OCI-LY7 (cell line): ENCODE data around the gene PAFAH2. TPM values are rescaled to one million over a fixed set of nuclear protein-coding genes. Genes with fewer than 3 reads are reported as not detected.
"Not testable (repeated sequence)": the region's sequence is repeated elsewhere in the genome, so short reads cannot be mapped to it uniquely, and the experiment has no call there.

Experiments
- BruUV-seq: library from RNA; stranded (reverse); fragments of 400-500 nt; replicated peaks from 2 replicates; lab custom pipeline; 2021; lab: Mats Ljungman, UMichigan
- CTCF ChIA-PET: fragments of 300-600 bp; sonication (Branson Sonifier 250); formaldehyde crosslinking; loops from one replicate; lab custom pipeline; 2022; ENCODE audit warnings: antibody characterized with exemption; ENCODE audit not compliant: unreplicated experiment; lab: Charles Lee
- POLR2A ChIA-PET: fragments of 300-600 bp; sonication (Branson Sonifier 250); formaldehyde crosslinking; loops from one replicate; lab custom pipeline; 2022; ENCODE audit warnings: antibody characterized with exemption; lab: Charles Lee
- DNase-seq: peaks from one replicate; pipeline ENCODE4 v3.0.0-alpha.2; 2015; ENCODE audit warnings: low spot score
- H2AFZ ChIP-seq: fragments of 200-600 bp; sonication (generic), shearing (Covaris generic); 2 replicates; pipeline ENCODE4 v1.6.1; 2014; ENCODE audit warnings: mild to moderate bottlenecking, antibody characterized with exemption, low read length, moderate library complexity
- H3K27ac ChIP-seq: fragments of 200-600 bp; sonication (generic); 2 replicates; pipeline ENCODE4 v1.5.1; 2014; ENCODE audit warnings: mixed run types, low read depth, mild to moderate bottlenecking, moderate library complexity, low read length, inconsistent platforms; ENCODE audit not compliant: poor library complexity, severe bottlenecking
- H3K36me3 ChIP-seq: fragments of 200-600 bp; sonication (generic); 2 replicates; pipeline ENCODE4 v1.6.1; 2014; ENCODE audit warnings: mild to moderate bottlenecking, antibody characterized with exemption, low read length, moderate library complexity, mixed read lengths; ENCODE audit not compliant: insufficient read depth
- H3K4me1 ChIP-seq: fragments of 200-600 bp; sonication (generic); 2 replicates; pipeline ENCODE4 v1.5.1; 2014; ENCODE audit warnings: mild to moderate bottlenecking, low read length; ENCODE audit not compliant: insufficient read depth, poor library complexity, severe bottlenecking
- H3K4me2 ChIP-seq: fragments of 200-600 bp; sonication (generic); 2 replicates; pipeline ENCODE4 v1.6.1; 2014; ENCODE audit warnings: mild to moderate bottlenecking, low read length
- H3K4me3 ChIP-seq: fragments of 200-600 bp; sonication (generic); 2 replicates; pipeline ENCODE4 v1.5.1; 2014; ENCODE audit warnings: mild to moderate bottlenecking, low read depth, low read length; ENCODE audit not compliant: poor library complexity, severe bottlenecking
- H3K79me2 ChIP-seq: fragments of 200-600 bp; sonication (generic); 2 replicates; pipeline ENCODE4 v1.6.1; 2016; ENCODE audit warnings: low read depth, mild to moderate bottlenecking, low read length, moderate library complexity, mixed read lengths; ENCODE audit not compliant: insufficient read depth
- H3K9me2 ChIP-seq: fragments of 200-600 bp; sonication (generic); 2 replicates; pipeline ENCODE4 v1.6.1; 2016; ENCODE audit warnings: mild to moderate bottlenecking, low read length, mixed read lengths; ENCODE audit not compliant: insufficient read depth
- H3K9me3 ChIP-seq: fragments of 200-600 bp; sonication (generic); 2 replicates; pipeline ENCODE4 v1.6.1; 2014; ENCODE audit warnings: mild to moderate bottlenecking, mixed run types, low read length, mixed read lengths
- H4K20me1 ChIP-seq: fragments of 200-600 bp; sonication (generic); 2 replicates; pipeline ENCODE4 v1.6.1; 2014; ENCODE audit warnings: mild to moderate bottlenecking, antibody characterized with exemption, low read length, moderate library complexity, mixed read lengths; ENCODE audit not compliant: insufficient read depth
- EZH2phosphoT487 ChIP-seq: fragments of 200-600 bp; sonication (generic); IDR thresholded peaks from 2 replicates; pipeline ENCODE4 v1.6.1; 2018; ENCODE audit warnings: low read depth, borderline replicate concordance, mild to moderate bottlenecking, mixed run types, antibody characterized with exemption, low read length, moderate library complexity, mixed read lengths
- intact Hi-C: fragments of 100-400 bp; cut with micrococcal nuclease; formaldehyde crosslinking; loops from one replicate; pipeline ENCODE4 v1.10.0; 2022; ENCODE audit not compliant: unreplicated experiment
- total RNA-seq, 2 experiments: library from RNA; depleted of rRNA in 1 of 2; stranded (reverse); fragments of >200 nt in 1 of 2; shearing (Covaris generic) in 1 of 2; gene quantifications; 2 replicates each; pipeline ENCODE4 v1.2.3, GENCODE V29; 2014 to 2022
- TF ChIP-seq, protein P1 (sequence below): fragments of 200-600 bp; sonication (generic); conservative IDR thresholded peaks from 2 replicates; pipeline ENCODE4 v1.5.1; 2014; ENCODE audit warnings: mild to moderate bottlenecking, antibody characterized with exemption, low read length, moderate library complexity, mixed read lengths

PAFAH2 gene
- total RNA-seq, 2 experiments from 2014 or later, result 2.9 to 7.3 TPM

- H4K20me1 ChIP-seq, result no peaks in the 10 kb centered on the region
- BruUV-seq, result no TSS peak
- no peak overlapping the region for H3K27ac ChIP-seq
- ChIA-PET CTCF (no interaction called here), POLR2A (no interaction called here)
- no peak overlapping the region for H2AFZ ChIP-seq
- intact Hi-C loops, result no loop called here
- H3K36me3 ChIP-seq, result peaks cover 8% of the 10 kb centered on the region; the same call in 1 of the 2 replicates
- no peak for TF ChIP-seq EZH2phosphoT487
- TF ChIP-seq, protein P1, sequence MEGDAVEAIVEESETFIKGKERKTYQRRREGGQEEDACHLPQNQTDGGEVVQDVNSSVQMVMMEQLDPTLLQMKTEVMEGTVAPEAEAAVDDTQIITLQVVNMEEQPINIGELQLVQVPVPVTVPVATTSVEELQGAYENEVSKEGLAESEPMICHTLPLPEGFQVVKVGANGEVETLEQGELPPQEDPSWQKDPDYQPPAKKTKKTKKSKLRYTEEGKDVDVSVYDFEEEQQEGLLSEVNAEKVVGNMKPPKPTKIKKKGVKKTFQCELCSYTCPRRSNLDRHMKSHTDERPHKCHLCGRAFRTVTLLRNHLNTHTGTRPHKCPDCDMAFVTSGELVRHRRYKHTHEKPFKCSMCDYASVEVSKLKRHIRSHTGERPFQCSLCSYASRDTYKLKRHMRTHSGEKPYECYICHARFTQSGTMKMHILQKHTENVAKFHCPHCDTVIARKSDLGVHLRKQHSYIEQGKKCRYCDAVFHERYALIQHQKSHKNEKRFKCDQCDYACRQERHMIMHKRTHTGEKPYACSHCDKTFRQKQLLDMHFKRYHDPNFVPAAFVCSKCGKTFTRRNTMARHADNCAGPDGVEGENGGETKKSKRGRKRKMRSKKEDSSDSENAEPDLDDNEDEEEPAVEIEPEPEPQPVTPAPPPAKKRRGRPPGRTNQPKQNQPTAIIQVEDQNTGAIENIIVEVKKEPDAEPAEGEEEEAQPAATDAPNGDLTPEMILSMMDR, result no peak
- no peaks in the 10 kb centered on the region for H3K4me1 ChIP-seq
- no peaks in the 10 kb centered on the region for H3K9me2 ChIP-seq
- H3K4me3 ChIP-seq, result no peak overlapping the region
- H3K9me3 ChIP-seq, result no peaks in the 10 kb centered on the region
- H3K79me2 ChIP-seq, result no peaks in the 10 kb centered on the region
- DNase-seq, result no peak
- no peak overlapping the region for H3K4me2 ChIP-seq
These were observed 8.2 kb downstream of the PAFAH2 start for GRCh38 chr1:25989440-25990234.

DNA sequence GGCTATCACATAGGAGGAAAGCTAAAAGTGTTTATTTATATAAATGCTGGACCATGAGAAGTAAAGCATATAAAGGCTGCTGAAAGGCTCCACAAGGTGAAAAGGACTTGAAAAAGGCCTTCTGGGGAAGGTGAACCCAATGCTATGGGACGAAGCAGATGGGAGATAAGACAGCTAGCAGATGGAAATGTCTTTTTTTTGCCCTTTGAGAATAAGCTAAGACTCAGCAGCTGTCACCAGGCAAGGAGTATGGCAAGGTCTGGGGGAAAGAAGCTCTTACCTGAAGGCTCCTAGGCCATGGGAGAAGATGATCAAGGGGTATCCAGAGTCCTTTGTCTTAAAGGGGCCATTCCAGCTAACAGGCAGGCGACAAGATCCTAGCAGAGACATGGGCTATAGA, 9.9 kb downstream of the PAFAH2 start:
- Histone ChIP-seq H3K9me3 (no peaks in the 10 kb centered on the region), H3K79me2 (no peaks in the 10 kb centered on the region), H3K4me2 (no peak overlapping the region), H3K36me3 (peaks cover 18% of the 10 kb centered on the region), H3K4me1 (no peaks in the 10 kb centered on the region), H3K27ac (no peak overlapping the region), H2AFZ (no peak overlapping the region), H3K9me2 (no peaks in the 10 kb centered on the region), H3K4me3 (no peak overlapping the region), H4K20me1 (no peaks in the 10 kb centered on the region)
- ChIA-PET POLR2A (interaction anchor here (0.6 to 2.4 kb wide), 3 partner anchors 9 to 550 kb away, joined by 4 to 18 read pairs (median 4); partner anchors contain the start of gene PAFAH2), CTCF (no interaction called here)
- no peak for DNase-seq
- no peak for TF ChIP-seq EZH2phosphoT487
- TF ChIP-seq, protein P1, result no peak
- intact Hi-C loops, result no loop called here
- BruUV-seq, result no TSS peak

GRCh38 chr1:25986773-25987172, 11.1 kb downstream of the PAFAH2 start:
- H3K27ac ChIP-seq, H3K9me2 ChIP-seq, H3K9me3 ChIP-seq, H3K79me2 ChIP-seq, H2AFZ ChIP-seq, intact Hi-C loops, H4K20me1 ChIP-seq, H3K4me3 ChIP-seq, BruUV-seq, DNase-seq, H3K4me1 ChIP-seq, CTCF ChIA-PET, H3K4me2 ChIP-seq: not testable (repeated sequence)
- H3K36me3 ChIP-seq, result peaks cover 28% of the 10 kb centered on the region
- POLR2A ChIA-PET, result interaction anchor here (1.0 to 2.4 kb wide), 2 partner anchors 11 to 15 kb away, joined by 4 to 18 read pairs; partner anchors contain the start of gene PAFAH2
